Measurements from ENCODE around the gene NCOA6. TPM values are rescaled to one million over a fixed set of nuclear protein-coding genes. Genes with fewer than 3 reads are reported as not detected.
"Not testable (repeated sequence)": the region's sequence is repeated elsewhere in the genome, so short reads cannot be mapped to it uniquely, and the experiment has no call there.

Gene NCOA6
- total RNA-seq, 1 donor from 2014 or later, result 19.2 TPM

- TF ChIP-seq, protein P1, sequence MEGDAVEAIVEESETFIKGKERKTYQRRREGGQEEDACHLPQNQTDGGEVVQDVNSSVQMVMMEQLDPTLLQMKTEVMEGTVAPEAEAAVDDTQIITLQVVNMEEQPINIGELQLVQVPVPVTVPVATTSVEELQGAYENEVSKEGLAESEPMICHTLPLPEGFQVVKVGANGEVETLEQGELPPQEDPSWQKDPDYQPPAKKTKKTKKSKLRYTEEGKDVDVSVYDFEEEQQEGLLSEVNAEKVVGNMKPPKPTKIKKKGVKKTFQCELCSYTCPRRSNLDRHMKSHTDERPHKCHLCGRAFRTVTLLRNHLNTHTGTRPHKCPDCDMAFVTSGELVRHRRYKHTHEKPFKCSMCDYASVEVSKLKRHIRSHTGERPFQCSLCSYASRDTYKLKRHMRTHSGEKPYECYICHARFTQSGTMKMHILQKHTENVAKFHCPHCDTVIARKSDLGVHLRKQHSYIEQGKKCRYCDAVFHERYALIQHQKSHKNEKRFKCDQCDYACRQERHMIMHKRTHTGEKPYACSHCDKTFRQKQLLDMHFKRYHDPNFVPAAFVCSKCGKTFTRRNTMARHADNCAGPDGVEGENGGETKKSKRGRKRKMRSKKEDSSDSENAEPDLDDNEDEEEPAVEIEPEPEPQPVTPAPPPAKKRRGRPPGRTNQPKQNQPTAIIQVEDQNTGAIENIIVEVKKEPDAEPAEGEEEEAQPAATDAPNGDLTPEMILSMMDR (IDR thresholded peaks at IDR 0.05), result no peak
- TF ChIP-seq POLR2AphosphoS5 (IDR thresholded peaks at IDR 0.05; ENCODE audit: insufficient read depth in 1 of 2, low read depth in 1 of 2) (no peak), POLR2A (IDR thresholded peaks at IDR 0.05) (no peak)
- no peaks in the 10 kb centered on the region for H3K4me1 ChIP-seq
- DNase-seq (ENCODE audit: extremely low spot score in 2 of 2), result no peak
- H3K27me3 ChIP-seq, result no peaks in the 10 kb centered on the region
- H3K27ac ChIP-seq, result no peak overlapping the region
- no peak overlapping the region for H3K4me3 ChIP-seq
- peaks cover 4 to 23% of the 10 kb centered on the region in 2 donors for H3K36me3 ChIP-seq
- H3K9me3 ChIP-seq, result no peaks in the 10 kb centered on the region
- intact Hi-C loops (cut with DNase I), result no loop called here
Observed at GRCh38 chr20:34717230-34718095, 108.0 kb downstream of the NCOA6 start.

- no peak overlapping the region for H3K27ac ChIP-seq
- no peaks in the 10 kb centered on the region for H3K9me3 ChIP-seq
- DNase-seq (ENCODE audit: extremely low spot score in 2 of 2), result no peak
- H3K4me3 ChIP-seq, result no peak overlapping the region
- peaks cover 4 to 23% of the 10 kb centered on the region in 2 donors for H3K36me3 ChIP-seq
- no peaks in the 10 kb centered on the region for H3K4me1 ChIP-seq
- H3K27me3 ChIP-seq, result no peaks in the 10 kb centered on the region
- TF ChIP-seq, protein P1 (IDR thresholded peaks at IDR 0.05), result no peak
- no peak for TF ChIP-seq POLR2A (IDR thresholded peaks at IDR 0.05)
- no peak for TF ChIP-seq POLR2AphosphoS5 (IDR thresholded peaks at IDR 0.05; ENCODE audit: insufficient read depth in 1 of 2, low read depth in 1 of 2)
- intact Hi-C loops (cut with DNase I), result no loop called here
Observed at GRCh38 chr20:34716921-34717229, 108.6 kb downstream of the NCOA6 start.

DNA sequence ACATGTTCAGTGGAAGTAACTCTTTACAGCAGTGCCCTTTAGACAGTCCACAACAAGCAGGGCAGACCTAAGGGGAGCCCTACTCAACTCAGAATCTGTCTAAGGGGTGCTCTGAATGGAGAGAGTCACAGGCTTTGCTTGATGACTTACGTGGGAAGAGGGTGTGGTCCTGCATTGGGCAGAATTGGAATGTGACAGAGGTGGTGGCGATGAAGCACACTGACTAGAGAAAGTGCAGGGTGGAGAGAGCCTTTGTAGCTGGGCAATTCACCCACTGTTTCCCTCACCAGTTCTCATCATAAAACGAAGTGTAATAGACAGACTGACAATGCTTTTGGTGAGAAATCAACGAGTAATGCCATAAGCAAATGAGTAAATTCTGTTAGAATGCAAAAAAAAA lies 110.1 kb downstream of the NCOA6 start:
- Histone ChIP-seq H3K4me1 (peaks cover 5% of the 10 kb centered on the region), H3K27ac (no peak overlapping the region), H3K27me3 (no peaks in the 10 kb centered on the region), H3K36me3 (peaks cover 4 to 23% of the 10 kb centered on the region in 2 donors), H3K4me3 (no peak overlapping the region), H3K9me3 (no peaks in the 10 kb centered on the region)
- TF ChIP-seq POLR2A (IDR thresholded peaks at IDR 0.05) (no peak), POLR2AphosphoS5 (IDR thresholded peaks at IDR 0.05; ENCODE audit: insufficient read depth in 1 of 2, low read depth in 1 of 2) (no peak)
- TF ChIP-seq, protein P1 (IDR thresholded peaks at IDR 0.05), result no peak
- intact Hi-C loops (cut with DNase I), result no loop called here
- DNase-seq (ENCODE audit: extremely low spot score in 2 of 2), result no peak

GRCh38 chr20:34713944-34714515 lies 111.4 kb downstream of the NCOA6 start:
- H3K27me3 ChIP-seq; H3K4me3 ChIP-seq; H3K4me1 ChIP-seq; DNase-seq (ENCODE audit: extremely low spot score in 2 of 2); H3K27ac ChIP-seq; intact Hi-C loops (cut with DNase I); H3K9me3 ChIP-seq: not testable (repeated sequence)
- H3K36me3 ChIP-seq, result peaks cover 4 to 23% of the 10 kb centered on the region in 2 donors

- Histone ChIP-seq H3K9me3 (no peaks in the 10 kb centered on the region), H3K27ac (no peak overlapping the region), H3K27me3 (no peaks in the 10 kb centered on the region), H3K36me3 (peaks cover 4 to 23% of the 10 kb centered on the region in 2 donors), H3K4me3 (no peak overlapping the region), H3K4me1 (peaks cover 9% of the 10 kb centered on the region)
- no peak for DNase-seq (ENCODE audit: extremely low spot score in 2 of 2)
- no peak for TF ChIP-seq POLR2AphosphoS5 (IDR thresholded peaks at IDR 0.05; ENCODE audit: insufficient read depth in 1 of 2, low read depth in 1 of 2)
- TF ChIP-seq, protein P1 (IDR thresholded peaks at IDR 0.05), result no peak
- no peak for TF ChIP-seq POLR2A (IDR thresholded peaks at IDR 0.05)
- intact Hi-C loops (cut with DNase I), result no loop called here
Observed at GRCh38 chr20:34713194-34713943, 112.1 kb downstream of the NCOA6 start.
